GM21528 (cell line): ENCODE data around the gene PARP12.

Experiments used
- ATAC-seq: cut with Tn5 transposase; IDR thresholded peaks from one replicate; pipeline ENCODE4 v1.9.1; 2021; ENCODE audit warnings: mild to moderate bottlenecking, moderate library complexity; ENCODE audit not compliant: unreplicated experiment, low FRiP score

The PARP12 gene

GRCh38 chr7:139976055-139976837 lies 86.5 kb downstream of the PARP12 start:
- no peak for ATAC-seq

- no peak for ATAC-seq
Observed at GRCh38 chr7:139974179-139974811, 88.5 kb downstream of the PARP12 start.
